HCT116 (cell line): ENCODE results near the gene TM9SF2. TPM values are rescaled to one million over a fixed set of nuclear protein-coding genes. Genes with fewer than 3 reads are reported as not detected.
A peak's percentile ranks its signal among the peaks of the same experiment; 100 is the strongest.

ENCODE experiments used
- ATAC-seq: fragments of 200-7000 bp; cut with Tn5 transposase; 2 replicates; pipeline ENCODE4 v1.9.1; 2020; ENCODE audit warnings: mild to moderate bottlenecking, moderate library complexity
- BruUV-seq: library from RNA; stranded (reverse); fragments of 400-500 nt; replicated peaks from 2 replicates; lab custom pipeline; 2021; lab: Mats Ljungman, UMichigan
- CTCF ChIA-PET: fragments of 300-600 bp; sonication (Branson Sonifier 250); formaldehyde crosslinking; loops from one replicate; lab custom pipeline; 2021; ENCODE audit warnings: antibody characterized with exemption; lab: Charles Lee
- POLR2A ChIA-PET: fragments of 300-600, 350-600 bp; sonication (Branson Sonifier 250); formaldehyde crosslinking; loops from one replicate; lab custom pipeline; 2021; ENCODE audit warnings: antibody characterized with exemption; lab: Charles Lee
- RAD21 ChIA-PET, 2 experiments: fragments of 300-600 bp; sonication (Branson Sonifier 250); formaldehyde crosslinking; loops; one replicate each; lab custom pipeline; 2023; ENCODE audit warnings: low total read pairs in 2 of 2; ENCODE audit not compliant: uncharacterized antibody in 2 of 2, unreplicated experiment in 2 of 2, low non-redundant PET in 1 of 2; lab: Charles Lee
- DNase-seq: peaks from one replicate; pipeline ENCODE4 v3.0.0-alpha.2; 2010; ENCODE audit warnings: low read depth, low spot score
- H2AFZ ChIP-seq: fragments of 200-600 bp; shearing (Covaris generic), sonication (generic); 2 replicates; pipeline ENCODE4 v1.6.1; 2017; ENCODE audit warnings: low read depth, mixed run types, mixed read lengths, antibody characterized with exemption, low read length; ENCODE audit not compliant: poor library complexity, severe bottlenecking
- H3K27ac ChIP-seq: 2 replicates; pipeline ENCODE4 v1.5.1; 2012; ENCODE audit warnings: low read depth, low read length
- H3K27me3 ChIP-seq: fragments of 200-600 bp; sonication (generic); 2 replicates; pipeline ENCODE4 v1.6.1; 2016; ENCODE audit warnings: mixed run types, low read length, mixed read lengths; ENCODE audit not compliant: insufficient read depth
- H3K36me3 ChIP-seq, 2 experiments: fragments of 200-500 bp in 1 of 2; fragments of 200-600 bp in 1 of 2; sonication (Bioruptor generic) in 1 of 2; sonication (generic) in 1 of 2; 2 replicates each; pipeline versions ENCODE4 v1.5.1 to v1.6.1; 2014 to 2016; ENCODE audit warnings: low read length in 2 of 2, inconsistent platforms in 1 of 2, mixed read lengths in 1 of 2, mixed run types in 1 of 2; ENCODE audit not compliant: insufficient read depth in 2 of 2, control insufficient read depth in 1 of 2
- H3K4me1 ChIP-seq, 2 experiments: fragments of 200-600 bp in 1 of 2; sonication (generic) in 1 of 2; 2 replicates each; pipeline versions ENCODE4 v1.5.1 to v1.6.1; 2012 to 2017; ENCODE audit warnings: low read length in 2 of 2, inconsistent platforms in 1 of 2, mild to moderate bottlenecking in 1 of 2, mixed read lengths in 1 of 2, mixed run types in 1 of 2, moderate library complexity in 1 of 2; ENCODE audit not compliant: insufficient read depth in 2 of 2, control insufficient read depth in 1 of 2
- H3K4me2 ChIP-seq: fragments of 200-600 bp; sonication (generic); 2 replicates; pipeline ENCODE4 v1.6.1; 2017; ENCODE audit warnings: mixed run types, low read length, mixed read lengths
- H3K4me3 ChIP-seq, 2 experiments: fragments of 200-600 bp in 1 of 2; sonication (generic) in 1 of 2; replicated peaks in 1 of 2; 2 replicates each; pipeline ENCODE4 v1.5.1; 2011 to 2016; ENCODE audit warnings: low read length in 2 of 2, control low read depth in 1 of 2, low read depth in 1 of 2, mild to moderate bottlenecking in 1 of 2, mixed read lengths in 1 of 2, mixed run types in 1 of 2
- H3K79me2 ChIP-seq: fragments of 200-600 bp; sonication (generic); 2 replicates; pipeline ENCODE4 v1.6.1; 2017; ENCODE audit warnings: mild to moderate bottlenecking, mixed run types, low read length, moderate library complexity, mixed read lengths; ENCODE audit not compliant: insufficient read depth
- H3K9ac ChIP-seq: fragments of 200-600 bp; sonication (generic); 2 replicates; pipeline ENCODE4 v1.6.1; 2016; ENCODE audit warnings: low read length, mixed read lengths
- H3K9me2 ChIP-seq: fragments of 200-600 bp; sonication (generic), shearing (Covaris generic); 2 replicates; pipeline ENCODE4 v1.6.1; 2017; ENCODE audit warnings: mixed run types, mild to moderate bottlenecking, moderate library complexity; ENCODE audit not compliant: insufficient read depth
- H3K9me3 ChIP-seq, 2 experiments: fragments of 200-500 bp in 1 of 2; fragments of 200-600 bp in 1 of 2; sonication (Bioruptor generic) in 1 of 2; sonication (generic) in 1 of 2; 2 replicates each; pipeline ENCODE4 v1.6.1; 2014 to 2017; ENCODE audit warnings: low read length in 2 of 2, mixed read lengths in 2 of 2, inconsistent platforms in 1 of 2, low read depth in 1 of 2, mild to moderate bottlenecking in 1 of 2, mixed run types in 1 of 2, moderate library complexity in 1 of 2; ENCODE audit not compliant: control insufficient read depth in 1 of 2, insufficient read depth in 1 of 2
- H4K20me1 ChIP-seq: fragments of 200-600 bp; sonication (generic), shearing (Covaris generic); 2 replicates; pipeline ENCODE4 v1.6.1; 2017; ENCODE audit warnings: mixed run types, mild to moderate bottlenecking, moderate library complexity; ENCODE audit not compliant: insufficient read depth
- CBX3 ChIP-seq: IDR thresholded peaks from 2 replicates; pipeline ENCODE4 v1.6.1; 2012; ENCODE audit warnings: low read depth
- CEBPB ChIP-seq: IDR thresholded peaks from 2 replicates; pipeline ENCODE4 v1.6.1; 2012; ENCODE audit warnings: low read depth
- EGR1 ChIP-seq: IDR thresholded peaks from 2 replicates; pipeline ENCODE4 v1.6.1; 2012; ENCODE audit warnings: low read depth
- EZH2 ChIP-seq: fragments of 200-600 bp; sonication (generic); IDR thresholded peaks from 2 replicates; pipeline ENCODE4 v1.6.1; 2017; ENCODE audit warnings: antibody characterized with exemption, mixed run types
- EZH2phosphoT487 ChIP-seq: fragments of 200-600 bp; IDR thresholded peaks from 2 replicates; pipeline ENCODE4 v1.6.1; 2018; ENCODE audit warnings: antibody characterized with exemption, borderline replicate concordance
- JUND ChIP-seq: IDR thresholded peaks from 2 replicates; pipeline ENCODE4 v1.6.1; 2012
- POLR2A ChIP-seq: IDR thresholded peaks from 2 replicates; pipeline ENCODE4 v1.7.0; 2011; ENCODE audit warnings: borderline replicate concordance; ENCODE audit not compliant: insufficient read depth, insufficient read length; ENCODE audit errors: extremely low read depth
- RAD21 ChIP-seq: IDR thresholded peaks from 2 replicates; pipeline ENCODE4 v1.6.1; 2012; ENCODE audit warnings: low read depth, mild to moderate bottlenecking
- SIN3A ChIP-seq: IDR thresholded peaks from 2 replicates; pipeline ENCODE4 v1.6.1; 2012; ENCODE audit warnings: low read depth
- YY1 ChIP-seq: IDR thresholded peaks from 2 replicates; pipeline ENCODE4 v1.6.1; 2011; ENCODE audit warnings: low read length, low read depth, moderate library complexity, mild to moderate bottlenecking; ENCODE audit not compliant: insufficient replicate concordance; ENCODE audit errors: extremely low read depth
- ZFX ChIP-seq: fragments of 450-650 bp; IDR thresholded peaks from 2 replicates; pipeline ENCODE4 v1.6.1; 2017
- ZNF274 ChIP-seq: fragments of 200-500 bp; sonication (Bioruptor generic); IDR thresholded peaks from 2 replicates; pipeline ENCODE4 v1.6.1; 2014; ENCODE audit warnings: mild to moderate bottlenecking, low read depth, low read length, inconsistent platforms
- intact Hi-C: fragments of 100-400 bp; cut with micrococcal nuclease; formaldehyde crosslinking; loops from 2 replicates; pipeline ENCODE4 v1.10.0; 2022
- total RNA-seq: library from RNA; stranded (reverse); gene quantifications from one replicate; pipeline ENCODE4 v1.2.1, GENCODE V29; 2021; ENCODE audit not compliant: unreplicated experiment
- TF ChIP-seq, protein P1 (sequence below): IDR thresholded peaks from 2 replicates; pipeline ENCODE4 v1.6.1; 2011; ENCODE audit warnings: mild to moderate bottlenecking, low read length, moderate library complexity; ENCODE audit not compliant: insufficient replicate concordance; ENCODE audit errors: extremely low read depth
- TF ChIP-seq, protein P2 (sequence below), 3 experiments: fragments of 200-600 bp in 1 of 3; sonication (generic) in 1 of 3; IDR thresholded peaks in 2 of 3; conservative IDR thresholded peaks in 1 of 3; 2 replicates each; pipeline ENCODE4 v1.5.1; 2012 to 2017; ENCODE audit warnings: low read depth in 2 of 3, low read length in 2 of 3, antibody characterized with exemption in 1 of 3, borderline replicate concordance in 1 of 3, control low read depth in 1 of 3, mild to moderate bottlenecking in 1 of 3, mixed read lengths in 1 of 3, mixed run types in 1 of 3, moderate library complexity in 1 of 3; ENCODE audit not compliant: insufficient read depth in 1 of 3
- TF ChIP-seq, protein P3 (sequence below): IDR thresholded peaks from 2 replicates; pipeline ENCODE4 v1.6.1; 2012; ENCODE audit warnings: low read depth

The TM9SF2 gene
- total RNA-seq, 1 experiment from 2014 or later: 77.8 TPM

DNA sequence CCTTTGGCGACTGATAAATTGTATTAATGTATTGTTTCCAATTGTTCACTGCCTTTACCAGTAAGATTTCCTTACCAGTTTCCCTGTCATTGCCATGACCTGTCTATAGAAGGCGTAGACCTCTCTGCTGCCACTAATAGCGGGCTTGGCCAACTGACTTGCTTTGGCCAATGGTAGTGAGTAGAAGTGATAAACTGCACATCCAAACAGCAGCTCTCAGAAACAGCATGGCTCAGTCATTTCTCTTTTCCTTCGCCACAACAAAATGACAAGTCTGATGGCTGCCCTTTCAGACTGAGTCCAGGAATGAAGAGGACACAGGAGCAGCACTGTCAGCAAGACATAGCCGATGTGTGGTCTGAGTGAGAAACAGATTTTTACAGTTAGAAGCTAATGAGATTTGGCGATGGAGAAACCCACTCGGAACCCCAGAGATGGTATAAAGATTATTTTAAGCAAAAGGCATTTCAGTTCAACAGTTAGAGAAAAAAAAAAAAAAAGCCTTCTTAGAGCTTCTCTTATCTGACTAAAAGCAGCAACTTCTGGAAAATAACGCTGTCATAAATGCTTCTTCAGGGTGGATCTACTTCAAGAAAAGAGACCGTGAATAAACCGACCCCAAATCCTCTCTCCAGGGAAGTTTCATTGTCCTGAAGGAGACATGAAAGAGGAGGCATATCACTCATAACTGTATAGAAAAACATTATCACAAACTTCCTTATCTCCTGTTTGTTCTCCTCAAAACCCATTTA, 42.0 kb upstream of the TM9SF2 start:
- H3K79me2 ChIP-seq: no peaks in the 10 kb centered on the region
- H3K27ac ChIP-seq: no peak overlapping the region
- no peak overlapping the region for H2AFZ ChIP-seq
- no peaks in the 10 kb centered on the region for H3K4me1 ChIP-seq
- no peaks in the 10 kb centered on the region for H3K36me3 ChIP-seq
- ChIA-PET POLR2A (no interaction called here), RAD21 (no interaction called here), CTCF (no interaction called here)
- no peak for DNase-seq
- H3K9me3 ChIP-seq: no peaks in the 10 kb centered on the region
- intact Hi-C loops: no loop called here
- no TSS peak for BruUV-seq
- no peak overlapping the region for H3K4me2 ChIP-seq
- no peak for TF ChIP-seq EGR1
- TF ChIP-seq, protein P1, sequence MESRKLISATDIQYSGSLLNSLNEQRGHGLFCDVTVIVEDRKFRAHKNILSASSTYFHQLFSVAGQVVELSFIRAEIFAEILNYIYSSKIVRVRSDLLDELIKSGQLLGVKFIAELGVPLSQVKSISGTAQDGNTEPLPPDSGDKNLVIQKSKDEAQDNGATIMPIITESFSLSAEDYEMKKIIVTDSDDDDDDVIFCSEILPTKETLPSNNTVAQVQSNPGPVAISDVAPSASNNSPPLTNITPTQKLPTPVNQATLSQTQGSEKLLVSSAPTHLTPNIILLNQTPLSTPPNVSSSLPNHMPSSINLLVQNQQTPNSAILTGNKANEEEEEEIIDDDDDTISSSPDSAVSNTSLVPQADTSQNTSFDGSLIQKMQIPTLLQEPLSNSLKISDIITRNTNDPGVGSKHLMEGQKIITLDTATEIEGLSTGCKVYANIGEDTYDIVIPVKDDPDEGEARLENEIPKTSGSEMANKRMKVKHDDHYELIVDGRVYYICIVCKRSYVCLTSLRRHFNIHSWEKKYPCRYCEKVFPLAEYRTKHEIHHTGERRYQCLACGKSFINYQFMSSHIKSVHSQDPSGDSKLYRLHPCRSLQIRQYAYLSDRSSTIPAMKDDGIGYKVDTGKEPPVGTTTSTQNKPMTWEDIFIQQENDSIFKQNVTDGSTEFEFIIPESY: no peak
- no peak for TF ChIP-seq YY1
- TF ChIP-seq, protein P2, sequence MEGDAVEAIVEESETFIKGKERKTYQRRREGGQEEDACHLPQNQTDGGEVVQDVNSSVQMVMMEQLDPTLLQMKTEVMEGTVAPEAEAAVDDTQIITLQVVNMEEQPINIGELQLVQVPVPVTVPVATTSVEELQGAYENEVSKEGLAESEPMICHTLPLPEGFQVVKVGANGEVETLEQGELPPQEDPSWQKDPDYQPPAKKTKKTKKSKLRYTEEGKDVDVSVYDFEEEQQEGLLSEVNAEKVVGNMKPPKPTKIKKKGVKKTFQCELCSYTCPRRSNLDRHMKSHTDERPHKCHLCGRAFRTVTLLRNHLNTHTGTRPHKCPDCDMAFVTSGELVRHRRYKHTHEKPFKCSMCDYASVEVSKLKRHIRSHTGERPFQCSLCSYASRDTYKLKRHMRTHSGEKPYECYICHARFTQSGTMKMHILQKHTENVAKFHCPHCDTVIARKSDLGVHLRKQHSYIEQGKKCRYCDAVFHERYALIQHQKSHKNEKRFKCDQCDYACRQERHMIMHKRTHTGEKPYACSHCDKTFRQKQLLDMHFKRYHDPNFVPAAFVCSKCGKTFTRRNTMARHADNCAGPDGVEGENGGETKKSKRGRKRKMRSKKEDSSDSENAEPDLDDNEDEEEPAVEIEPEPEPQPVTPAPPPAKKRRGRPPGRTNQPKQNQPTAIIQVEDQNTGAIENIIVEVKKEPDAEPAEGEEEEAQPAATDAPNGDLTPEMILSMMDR (IDR thresholded peaks at IDR 0.05 in 2 of 3, conservative IDR thresholded peaks at IDR 0.05 in 1 of 3; ENCODE audit: borderline replicate concordance in 1 of 3, insufficient read depth in 1 of 3, low read depth in 2 of 3, low read length in 2 of 3): no peak
- TF ChIP-seq ZFX: no peak
- TF ChIP-seq EZH2: no peak
- no peak for TF ChIP-seq CEBPB
- no peak for TF ChIP-seq CBX3
- no peak for TF ChIP-seq ZNF274
- TF ChIP-seq SIN3A: no peak
- no peak for TF ChIP-seq JUND
- TF ChIP-seq, protein P3, sequence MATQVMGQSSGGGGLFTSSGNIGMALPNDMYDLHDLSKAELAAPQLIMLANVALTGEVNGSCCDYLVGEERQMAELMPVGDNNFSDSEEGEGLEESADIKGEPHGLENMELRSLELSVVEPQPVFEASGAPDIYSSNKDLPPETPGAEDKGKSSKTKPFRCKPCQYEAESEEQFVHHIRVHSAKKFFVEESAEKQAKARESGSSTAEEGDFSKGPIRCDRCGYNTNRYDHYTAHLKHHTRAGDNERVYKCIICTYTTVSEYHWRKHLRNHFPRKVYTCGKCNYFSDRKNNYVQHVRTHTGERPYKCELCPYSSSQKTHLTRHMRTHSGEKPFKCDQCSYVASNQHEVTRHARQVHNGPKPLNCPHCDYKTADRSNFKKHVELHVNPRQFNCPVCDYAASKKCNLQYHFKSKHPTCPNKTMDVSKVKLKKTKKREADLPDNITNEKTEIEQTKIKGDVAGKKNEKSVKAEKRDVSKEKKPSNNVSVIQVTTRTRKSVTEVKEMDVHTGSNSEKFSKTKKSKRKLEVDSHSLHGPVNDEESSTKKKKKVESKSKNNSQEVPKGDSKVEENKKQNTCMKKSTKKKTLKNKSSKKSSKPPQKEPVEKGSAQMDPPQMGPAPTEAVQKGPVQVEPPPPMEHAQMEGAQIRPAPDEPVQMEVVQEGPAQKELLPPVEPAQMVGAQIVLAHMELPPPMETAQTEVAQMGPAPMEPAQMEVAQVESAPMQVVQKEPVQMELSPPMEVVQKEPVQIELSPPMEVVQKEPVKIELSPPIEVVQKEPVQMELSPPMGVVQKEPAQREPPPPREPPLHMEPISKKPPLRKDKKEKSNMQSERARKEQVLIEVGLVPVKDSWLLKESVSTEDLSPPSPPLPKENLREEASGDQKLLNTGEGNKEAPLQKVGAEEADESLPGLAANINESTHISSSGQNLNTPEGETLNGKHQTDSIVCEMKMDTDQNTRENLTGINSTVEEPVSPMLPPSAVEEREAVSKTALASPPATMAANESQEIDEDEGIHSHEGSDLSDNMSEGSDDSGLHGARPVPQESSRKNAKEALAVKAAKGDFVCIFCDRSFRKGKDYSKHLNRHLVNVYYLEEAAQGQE: no peak
- no peak for TF ChIP-seq RAD21
- TF ChIP-seq POLR2A: no peak
- TF ChIP-seq EZH2phosphoT487: no peak
- H3K27me3 ChIP-seq: no peaks in the 10 kb centered on the region
- no peaks in the 10 kb centered on the region for H3K9me2 ChIP-seq
- H3K4me3 ChIP-seq: no peak overlapping the region
- no peaks in the 10 kb centered on the region for H4K20me1 ChIP-seq
- no peak overlapping the region for H3K9ac ChIP-seq
- peak; percentile 88 for ATAC-seq
